OCI-LY7 (cell line): Measurements from ENCODE around the gene HPCA.

ENCODE experiments used
- CTCF ChIP-seq: fragments of 200-600 bp; sonication (generic); conservative IDR thresholded peaks from 2 replicates; pipeline ENCODE4 v1.5.1; 2014; ENCODE audit warnings: mild to moderate bottlenecking, antibody characterized with exemption, low read length, moderate library complexity, mixed read lengths
- EZH2phosphoT487 ChIP-seq: fragments of 200-600 bp; sonication (generic); IDR thresholded peaks from 2 replicates; pipeline ENCODE4 v1.6.1; 2018; ENCODE audit warnings: low read depth, borderline replicate concordance, mild to moderate bottlenecking, mixed run types, antibody characterized with exemption, low read length, moderate library complexity, mixed read lengths

GRCh38 chr1:32926562-32926961 lies 40.3 kb downstream of the HPCA start:
- TF ChIP-seq CTCF (no peak), EZH2phosphoT487 (no peak)
